ACC112 (cell line): Measurements from ENCODE around the gene LPIN3.

Experiments
- H2AFZ ChIP-seq: fragments of 200-600 bp; sonication (generic); one replicate; pipeline ENCODE4 v1.6.0; 2017; ENCODE audit warnings: antibody characterized with exemption, low read length; ENCODE audit not compliant: unreplicated experiment
- H3K27ac ChIP-seq: fragments of 200-600 bp; sonication (generic); 2 replicates; pipeline ENCODE4 v1.5.1; 2014; ENCODE audit warnings: low read depth, mild to moderate bottlenecking, antibody characterized with exemption, low read length, moderate library complexity
- H3K27me3 ChIP-seq: fragments of 200-600 bp; sonication (generic); 2 replicates; pipeline ENCODE4 v1.6.1; 2014; ENCODE audit warnings: mild to moderate bottlenecking, antibody characterized with exemption, low read length, moderate library complexity, mixed read lengths; ENCODE audit not compliant: insufficient read depth
- H3K36me3 ChIP-seq: fragments of 200-600 bp; sonication (generic); 2 replicates; pipeline ENCODE4 v1.6.1; 2016; ENCODE audit warnings: mild to moderate bottlenecking, antibody characterized with exemption, low read length, moderate library complexity, mixed read lengths; ENCODE audit not compliant: insufficient read depth
- H3K4me1 ChIP-seq: fragments of 200-600 bp; sonication (generic); one replicate; pipeline ENCODE4 v1.6.1; 2016; ENCODE audit warnings: low read length, mixed read lengths; ENCODE audit not compliant: insufficient read depth, unreplicated experiment, control insufficient read depth
- H3K4me3 ChIP-seq: fragments of 200-600 bp; sonication (generic); 2 replicates; pipeline ENCODE4 v1.5.1; 2014; ENCODE audit warnings: mild to moderate bottlenecking, low read depth, low read length
- H3K79me2 ChIP-seq: fragments of 200-600 bp; sonication (generic); one replicate; pipeline ENCODE4 v1.6.0; 2016; ENCODE audit warnings: low read length; ENCODE audit not compliant: control insufficient read depth, unreplicated experiment, insufficient read depth

LPIN3 gene

DNA sequence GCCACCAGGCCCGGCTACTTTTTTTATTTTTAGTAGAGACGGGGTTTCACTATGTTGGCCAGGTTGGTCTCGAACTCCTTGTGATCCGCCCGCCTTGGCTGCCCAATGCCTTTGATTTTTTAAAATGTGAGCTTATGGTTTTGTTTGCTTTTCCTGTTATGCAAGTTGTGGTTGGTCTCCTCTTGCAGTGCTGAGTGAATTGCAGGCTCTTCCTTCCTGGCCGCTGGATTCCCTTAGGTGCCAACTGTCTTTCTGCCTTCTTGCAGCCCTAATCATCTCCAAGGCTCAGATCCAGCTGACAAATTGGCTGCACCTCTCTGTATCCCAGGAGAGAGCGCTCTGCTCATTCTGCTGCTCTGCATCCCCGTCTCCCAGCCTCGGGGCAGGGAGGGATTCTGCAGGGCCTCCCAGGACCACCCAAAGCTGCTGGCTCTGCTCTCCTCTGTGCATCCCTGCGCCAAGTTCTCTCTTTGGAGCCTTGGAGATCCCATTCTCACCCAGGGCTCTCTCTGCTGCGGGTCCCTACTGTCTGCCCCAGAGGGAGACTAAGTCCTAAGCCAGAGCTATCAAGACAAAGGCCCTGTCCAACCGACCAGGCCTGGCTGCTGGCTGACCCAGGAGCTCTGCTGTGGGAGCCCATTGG lies 40.1 kb downstream of the LPIN3 start:
- H3K4me1 ChIP-seq = no peaks in the 10 kb centered on the region
- H3K4me3 ChIP-seq = no peak overlapping the region
- H3K27me3 ChIP-seq = peaks cover 8% of the 10 kb centered on the region; the same call in 1 of the 2 replicates
- no peak overlapping the region for H3K27ac ChIP-seq
- H3K79me2 ChIP-seq = no peaks in the 10 kb centered on the region
- no peaks in the 10 kb centered on the region for H3K36me3 ChIP-seq
- no peak overlapping the region for H2AFZ ChIP-seq

DNA sequence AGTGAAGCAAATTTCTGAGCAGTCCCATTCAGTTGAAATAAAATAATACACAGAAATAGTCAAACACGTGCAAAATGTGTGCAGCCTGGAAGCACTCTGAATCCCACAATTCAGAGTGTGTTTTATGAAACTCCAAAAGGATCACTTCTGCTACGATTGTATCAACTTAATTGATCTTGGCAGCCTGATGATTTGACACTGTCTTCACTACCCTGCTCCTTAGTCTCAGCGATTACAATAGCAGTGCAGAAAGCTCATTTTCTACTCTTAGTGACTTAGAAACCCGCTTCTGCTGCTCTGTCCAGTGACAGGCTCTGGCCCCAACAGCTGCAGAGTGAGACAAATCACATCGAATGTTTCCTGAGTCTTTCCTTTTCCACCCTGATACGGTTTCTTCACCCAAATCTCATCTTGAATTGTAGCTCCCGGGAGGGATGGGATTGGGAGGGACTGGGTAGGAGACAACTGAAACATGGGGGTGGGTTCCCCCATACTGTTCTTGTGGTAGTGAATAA lies 42.2 kb downstream of the LPIN3 start:
- no peak overlapping the region for H2AFZ ChIP-seq
- 0 out of 2 replicates have a peak, but pooled peaks cover 3% of the 10 kb centered on the region for H3K27me3 ChIP-seq
- no peak overlapping the region for H3K27ac ChIP-seq
- H3K79me2 ChIP-seq = no peaks in the 10 kb centered on the region
- no peaks in the 10 kb centered on the region for H3K36me3 ChIP-seq
- no peaks in the 10 kb centered on the region for H3K4me1 ChIP-seq
- H3K4me3 ChIP-seq = no peak overlapping the region

- Histone ChIP-seq H3K4me3 (no peak overlapping the region), H3K27ac (no peak overlapping the region), H3K27me3 (no peaks in the 10 kb centered on the region), H2AFZ (no peak overlapping the region), H3K4me1 (no peaks in the 10 kb centered on the region), H3K36me3 (no peaks in the 10 kb centered on the region), H3K79me2 (no peaks in the 10 kb centered on the region)
Observed at GRCh38 chr20:41386502-41387427, 46.1 kb downstream of the LPIN3 start.

DNA sequence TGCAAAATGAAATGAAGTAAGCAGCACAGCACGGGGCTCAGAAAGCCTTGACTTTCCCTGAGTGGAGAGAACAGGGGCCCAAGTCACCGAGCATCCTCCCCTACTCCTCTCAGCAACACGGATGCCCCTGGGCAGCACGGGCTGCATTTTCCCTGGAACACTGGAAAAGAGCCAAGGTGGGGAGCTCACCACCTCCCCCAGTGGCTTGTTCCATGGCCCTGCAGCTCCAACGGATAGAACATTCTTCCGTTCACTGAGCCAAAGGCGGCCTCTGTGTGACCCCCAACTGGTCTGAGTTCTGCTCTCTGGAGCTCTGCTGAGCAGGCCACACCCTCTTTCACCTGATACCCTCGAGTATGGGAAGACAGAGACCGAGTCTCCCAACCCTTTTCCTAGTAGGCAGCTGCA lies 46.8 kb downstream of the LPIN3 start:
- H3K27me3 ChIP-seq = no peaks in the 10 kb centered on the region
- H3K27ac ChIP-seq = no peak overlapping the region
- no peaks in the 10 kb centered on the region for H3K79me2 ChIP-seq
- H3K4me1 ChIP-seq = no peaks in the 10 kb centered on the region
- H3K36me3 ChIP-seq = no peaks in the 10 kb centered on the region
- H2AFZ ChIP-seq = no peak overlapping the region
- H3K4me3 ChIP-seq = no peak overlapping the region

GRCh38 chr20:41390889-41391288 lies 50.3 kb downstream of the LPIN3 start:
- Histone ChIP-seq H3K79me2 (no peaks in the 10 kb centered on the region), H3K27me3 (no peaks in the 10 kb centered on the region), H2AFZ (no peak overlapping the region), H3K4me3 (no peak overlapping the region), H3K27ac (no peak overlapping the region), H3K4me1 (no peaks in the 10 kb centered on the region), H3K36me3 (no peaks in the 10 kb centered on the region)

- H2AFZ ChIP-seq = no peak overlapping the region
- H3K4me3 ChIP-seq = no peak overlapping the region
- H3K27me3 ChIP-seq = no peaks in the 10 kb centered on the region
- no peaks in the 10 kb centered on the region for H3K4me1 ChIP-seq
- no peak overlapping the region for H3K27ac ChIP-seq
- no peaks in the 10 kb centered on the region for H3K36me3 ChIP-seq
- H3K79me2 ChIP-seq = no peaks in the 10 kb centered on the region
Observed at GRCh38 chr20:41391587-41392001, 51.0 kb downstream of the LPIN3 start.

DNA sequence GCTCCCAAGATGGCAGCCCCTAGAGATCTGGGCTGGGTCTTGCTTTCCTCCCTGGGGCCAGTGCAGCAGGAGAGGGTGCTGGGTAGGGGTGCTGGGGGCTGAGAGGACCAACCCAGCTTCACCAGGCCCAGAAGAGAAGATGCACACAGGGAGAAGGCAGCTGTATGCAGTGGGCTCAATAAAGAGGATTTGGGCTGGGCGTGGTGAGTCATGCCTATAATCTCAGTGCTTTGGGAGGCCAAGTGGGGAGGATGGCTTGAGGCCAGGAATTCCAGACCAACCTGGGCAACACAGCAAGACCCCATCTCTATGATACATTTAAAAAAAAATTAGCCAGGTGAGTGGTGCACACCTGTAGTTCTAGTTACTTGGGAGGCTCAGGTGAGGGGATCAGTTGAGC lies 51.7 kb downstream of the LPIN3 start:
- Histone ChIP-seq H3K27ac (no peak overlapping the region), H2AFZ (no peak overlapping the region), H3K79me2 (no peaks in the 10 kb centered on the region), H3K4me3 (no peak overlapping the region), H3K27me3 (no peaks in the 10 kb centered on the region), H3K36me3 (no peaks in the 10 kb centered on the region), H3K4me1 (no peaks in the 10 kb centered on the region)

GRCh38 chr20:41392871-41393704 lies 52.5 kb downstream of the LPIN3 start:
- H3K27me3 ChIP-seq = no peaks in the 10 kb centered on the region
- H3K36me3 ChIP-seq = no peaks in the 10 kb centered on the region
- no peak overlapping the region for H2AFZ ChIP-seq
- H3K27ac ChIP-seq = no peak overlapping the region
- H3K4me3 ChIP-seq = no peak overlapping the region
- no peaks in the 10 kb centered on the region for H3K79me2 ChIP-seq
- H3K4me1 ChIP-seq = no peaks in the 10 kb centered on the region

GRCh38 chr20:41393705-41394066 lies 53.1 kb downstream of the LPIN3 start:
- H3K27ac ChIP-seq = no peak overlapping the region
- no peaks in the 10 kb centered on the region for H3K36me3 ChIP-seq
- H2AFZ ChIP-seq = no peak overlapping the region
- no peak overlapping the region for H3K4me3 ChIP-seq
- H3K4me1 ChIP-seq = no peaks in the 10 kb centered on the region
- no peaks in the 10 kb centered on the region for H3K27me3 ChIP-seq
- no peaks in the 10 kb centered on the region for H3K79me2 ChIP-seq

DNA sequence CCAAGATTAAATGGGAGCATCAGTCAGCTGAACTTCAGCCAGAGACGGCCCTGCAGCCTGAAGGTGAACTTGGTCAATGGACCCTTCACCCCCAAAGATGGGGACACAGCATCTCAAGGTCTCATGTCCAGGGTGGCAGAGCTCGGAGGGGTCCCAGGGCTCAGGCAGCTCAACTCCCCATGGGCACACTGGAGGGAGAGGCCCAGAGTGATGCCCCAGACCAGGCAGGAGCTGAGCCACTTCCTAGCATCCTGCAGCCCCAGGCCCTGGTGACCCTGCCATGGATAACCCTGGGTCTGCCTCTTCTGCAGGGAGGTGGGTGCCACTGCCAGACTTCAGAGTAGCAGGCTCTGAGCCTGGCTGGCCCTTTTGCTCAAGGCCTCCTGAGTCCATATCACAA lies 53.5 kb downstream of the LPIN3 start:
- Histone ChIP-seq H3K36me3 (no peaks in the 10 kb centered on the region), H3K27me3 (no peaks in the 10 kb centered on the region), H2AFZ (no peak overlapping the region), H3K79me2 (no peaks in the 10 kb centered on the region), H3K4me1 (no peaks in the 10 kb centered on the region), H3K27ac (no peak overlapping the region), H3K4me3 (no peak overlapping the region)
